ENCODE measurements around the gene NXNL1. TPM values are rescaled to one million over a fixed set of nuclear protein-coding genes. Genes with fewer than 3 reads are reported as not detected.

NXNL1 gene
- total and polyA plus RNA-seq, 4 donors = not detected

DNA sequence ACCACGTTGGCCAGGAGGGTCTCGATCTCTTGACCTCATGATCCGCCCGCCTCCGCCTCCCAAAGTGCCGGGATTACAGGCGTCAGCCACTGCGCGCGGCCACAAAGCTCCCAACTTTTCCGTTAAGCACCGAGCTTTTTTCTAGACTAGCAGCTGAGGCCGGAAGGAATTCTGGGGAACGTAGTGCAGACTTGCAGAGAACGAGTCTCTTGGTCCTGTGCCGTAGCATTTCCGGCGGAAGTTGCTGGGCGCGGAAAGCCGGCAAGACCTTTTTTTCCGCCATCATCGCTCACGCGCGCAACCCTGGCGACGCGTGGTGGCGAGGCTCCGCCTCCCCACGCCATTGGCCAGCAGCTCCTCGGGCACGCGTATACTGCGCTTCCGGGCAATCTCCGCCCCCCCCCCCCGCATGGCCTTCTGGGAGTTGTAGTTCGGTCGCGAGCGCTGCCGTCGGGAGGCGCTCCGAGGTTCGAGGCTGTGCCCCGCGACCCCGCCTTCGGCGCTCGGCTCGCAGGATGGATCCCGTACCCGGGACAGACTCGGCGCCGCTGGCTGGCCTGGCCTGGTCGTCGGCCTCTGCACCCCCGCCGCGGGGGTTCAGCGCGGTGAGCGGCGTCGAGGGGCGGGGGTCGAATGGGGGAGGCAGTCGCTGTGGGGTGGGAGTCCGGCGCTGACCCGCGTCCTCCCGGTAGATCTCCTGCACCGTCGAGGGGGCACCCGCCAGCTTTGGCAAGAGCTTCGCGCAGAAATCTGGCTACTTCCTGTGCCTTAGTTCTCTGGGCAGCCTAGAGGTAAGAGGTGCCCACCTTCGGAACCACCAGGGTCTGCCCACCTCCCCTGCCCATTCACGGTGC is 40.9 kb downstream of the NXNL1 start, which contains the start of gene MVB12A:
Gene MVB12A (plus strand): TSS at position 427 of the 854 bp plus-strand sequence. CDS start 89 bp downstream, at position 516.
- H3K4me1 ChIP-seq (ENCODE audit: control insufficient read depth in 4 of 4, insufficient read depth in 4 of 4, low read length in 3 of 4) = peaks cover 0 to 13% (median 8%) of the 10 kb centered on the region in 4 donors
- TF ChIP-seq NR2F2 (IDR thresholded peaks at IDR 0.05) (peak; percentile 94), RXRA (IDR thresholded peaks at IDR 0.05) (peak; percentile 31 to 33), SP1 (IDR thresholded peaks at IDR 0.05) (peak; percentile 87), FOXA2 (IDR thresholded peaks at IDR 0.05) (no peak), FOXA1 (IDR thresholded peaks at IDR 0.05) (peak; percentile 26), GABPA (IDR thresholded peaks at IDR 0.05 in 1 of 2, conservative IDR thresholded peaks at IDR 0.05 in 1 of 2) (peak; percentile 98 to 99), YY1 (IDR thresholded peaks at IDR 0.05) (peak; percentile 96), HNF4G (IDR thresholded peaks at IDR 0.05) (no peak), TAF1 (conservative IDR thresholded peaks at IDR 0.05) (peak; percentile 70), EGR1 (IDR thresholded peaks at IDR 0.05; ENCODE audit: low read depth in 2 of 2) (peak in 1 of 2 donors; percentile 86), RAD21 (IDR thresholded peaks at IDR 0.05) (peak; percentile 12 to 47), JUND (IDR thresholded peaks at IDR 0.05) (peak in 1 of 2 donors; percentile 24), HNF4A (conservative IDR thresholded peaks at IDR 0.05) (peak; percentile 7 to 28)
- TF ChIP-seq, protein P1, sequence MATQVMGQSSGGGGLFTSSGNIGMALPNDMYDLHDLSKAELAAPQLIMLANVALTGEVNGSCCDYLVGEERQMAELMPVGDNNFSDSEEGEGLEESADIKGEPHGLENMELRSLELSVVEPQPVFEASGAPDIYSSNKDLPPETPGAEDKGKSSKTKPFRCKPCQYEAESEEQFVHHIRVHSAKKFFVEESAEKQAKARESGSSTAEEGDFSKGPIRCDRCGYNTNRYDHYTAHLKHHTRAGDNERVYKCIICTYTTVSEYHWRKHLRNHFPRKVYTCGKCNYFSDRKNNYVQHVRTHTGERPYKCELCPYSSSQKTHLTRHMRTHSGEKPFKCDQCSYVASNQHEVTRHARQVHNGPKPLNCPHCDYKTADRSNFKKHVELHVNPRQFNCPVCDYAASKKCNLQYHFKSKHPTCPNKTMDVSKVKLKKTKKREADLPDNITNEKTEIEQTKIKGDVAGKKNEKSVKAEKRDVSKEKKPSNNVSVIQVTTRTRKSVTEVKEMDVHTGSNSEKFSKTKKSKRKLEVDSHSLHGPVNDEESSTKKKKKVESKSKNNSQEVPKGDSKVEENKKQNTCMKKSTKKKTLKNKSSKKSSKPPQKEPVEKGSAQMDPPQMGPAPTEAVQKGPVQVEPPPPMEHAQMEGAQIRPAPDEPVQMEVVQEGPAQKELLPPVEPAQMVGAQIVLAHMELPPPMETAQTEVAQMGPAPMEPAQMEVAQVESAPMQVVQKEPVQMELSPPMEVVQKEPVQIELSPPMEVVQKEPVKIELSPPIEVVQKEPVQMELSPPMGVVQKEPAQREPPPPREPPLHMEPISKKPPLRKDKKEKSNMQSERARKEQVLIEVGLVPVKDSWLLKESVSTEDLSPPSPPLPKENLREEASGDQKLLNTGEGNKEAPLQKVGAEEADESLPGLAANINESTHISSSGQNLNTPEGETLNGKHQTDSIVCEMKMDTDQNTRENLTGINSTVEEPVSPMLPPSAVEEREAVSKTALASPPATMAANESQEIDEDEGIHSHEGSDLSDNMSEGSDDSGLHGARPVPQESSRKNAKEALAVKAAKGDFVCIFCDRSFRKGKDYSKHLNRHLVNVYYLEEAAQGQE (IDR thresholded peaks at IDR 0.05) = peak; percentile 82
- TF ChIP-seq, protein P2, sequence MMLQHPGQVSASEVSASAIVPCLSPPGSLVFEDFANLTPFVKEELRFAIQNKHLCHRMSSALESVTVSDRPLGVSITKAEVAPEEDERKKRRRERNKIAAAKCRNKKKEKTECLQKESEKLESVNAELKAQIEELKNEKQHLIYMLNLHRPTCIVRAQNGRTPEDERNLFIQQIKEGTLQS (IDR thresholded peaks at IDR 0.05) = peak; percentile 28
- TF ChIP-seq, protein P3, sequence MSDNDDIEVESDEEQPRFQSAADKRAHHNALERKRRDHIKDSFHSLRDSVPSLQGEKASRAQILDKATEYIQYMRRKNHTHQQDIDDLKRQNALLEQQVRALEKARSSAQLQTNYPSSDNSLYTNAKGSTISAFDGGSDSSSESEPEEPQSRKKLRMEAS (IDR thresholded peaks at IDR 0.05) = peak; percentile 87
- TF ChIP-seq, protein P4, sequence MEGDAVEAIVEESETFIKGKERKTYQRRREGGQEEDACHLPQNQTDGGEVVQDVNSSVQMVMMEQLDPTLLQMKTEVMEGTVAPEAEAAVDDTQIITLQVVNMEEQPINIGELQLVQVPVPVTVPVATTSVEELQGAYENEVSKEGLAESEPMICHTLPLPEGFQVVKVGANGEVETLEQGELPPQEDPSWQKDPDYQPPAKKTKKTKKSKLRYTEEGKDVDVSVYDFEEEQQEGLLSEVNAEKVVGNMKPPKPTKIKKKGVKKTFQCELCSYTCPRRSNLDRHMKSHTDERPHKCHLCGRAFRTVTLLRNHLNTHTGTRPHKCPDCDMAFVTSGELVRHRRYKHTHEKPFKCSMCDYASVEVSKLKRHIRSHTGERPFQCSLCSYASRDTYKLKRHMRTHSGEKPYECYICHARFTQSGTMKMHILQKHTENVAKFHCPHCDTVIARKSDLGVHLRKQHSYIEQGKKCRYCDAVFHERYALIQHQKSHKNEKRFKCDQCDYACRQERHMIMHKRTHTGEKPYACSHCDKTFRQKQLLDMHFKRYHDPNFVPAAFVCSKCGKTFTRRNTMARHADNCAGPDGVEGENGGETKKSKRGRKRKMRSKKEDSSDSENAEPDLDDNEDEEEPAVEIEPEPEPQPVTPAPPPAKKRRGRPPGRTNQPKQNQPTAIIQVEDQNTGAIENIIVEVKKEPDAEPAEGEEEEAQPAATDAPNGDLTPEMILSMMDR (IDR thresholded peaks at IDR 0.05; ENCODE audit: low read depth, low read length, missing input control) = no peak
- TF ChIP-seq, protein P5, sequence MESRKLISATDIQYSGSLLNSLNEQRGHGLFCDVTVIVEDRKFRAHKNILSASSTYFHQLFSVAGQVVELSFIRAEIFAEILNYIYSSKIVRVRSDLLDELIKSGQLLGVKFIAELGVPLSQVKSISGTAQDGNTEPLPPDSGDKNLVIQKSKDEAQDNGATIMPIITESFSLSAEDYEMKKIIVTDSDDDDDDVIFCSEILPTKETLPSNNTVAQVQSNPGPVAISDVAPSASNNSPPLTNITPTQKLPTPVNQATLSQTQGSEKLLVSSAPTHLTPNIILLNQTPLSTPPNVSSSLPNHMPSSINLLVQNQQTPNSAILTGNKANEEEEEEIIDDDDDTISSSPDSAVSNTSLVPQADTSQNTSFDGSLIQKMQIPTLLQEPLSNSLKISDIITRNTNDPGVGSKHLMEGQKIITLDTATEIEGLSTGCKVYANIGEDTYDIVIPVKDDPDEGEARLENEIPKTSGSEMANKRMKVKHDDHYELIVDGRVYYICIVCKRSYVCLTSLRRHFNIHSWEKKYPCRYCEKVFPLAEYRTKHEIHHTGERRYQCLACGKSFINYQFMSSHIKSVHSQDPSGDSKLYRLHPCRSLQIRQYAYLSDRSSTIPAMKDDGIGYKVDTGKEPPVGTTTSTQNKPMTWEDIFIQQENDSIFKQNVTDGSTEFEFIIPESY (IDR thresholded peaks at IDR 0.05) = peak; percentile 72
- DNase-seq (ENCODE audit: low spot score) = peak; percentile 95
- no peaks in the 10 kb centered on the region for H3K27me3 ChIP-seq (ENCODE audit: control insufficient read depth in 4 of 4, insufficient read depth in 4 of 4, low read length in 3 of 4)
- H3K27ac ChIP-seq (ENCODE audit: low read depth in 1 of 2, low read length in 2 of 2) = peak within 1 kb of the TSS; percentile 77 to 81
- WGBS = 1% methylated on average over 85 of the region's 85 CpGs
- H3K9ac ChIP-seq (ENCODE audit: low read depth in 1 of 2, low read length in 2 of 2) = peak within 1 kb of the TSS; percentile 24 to 39
- H3K4me3 ChIP-seq (ENCODE audit: low read depth in 1 of 3, low read length in 3 of 3) = peak within 1 kb of the TSS; percentile 71 to 94 (median 91)
- H3K9me3 ChIP-seq (ENCODE audit: control insufficient read depth in 4 of 4, low read length in 3 of 4) = no peaks in the 10 kb centered on the region
- H3K36me3 ChIP-seq (ENCODE audit: control insufficient read depth in 4 of 4, insufficient read depth in 3 of 4, low read depth in 1 of 4, low read length in 3 of 4) = peaks cover 0 to 7% (median 2%) of the 10 kb centered on the region in 4 donors
